HEK293T (cell line): ENCODE data around the gene DHRSX.

Experiments
- BHLHE40 ChIP-seq: fragments of 450-650 bp; IDR thresholded peaks from 2 replicates; pipeline ENCODE4 v1.6.1; 2016; ENCODE audit warnings: mild to moderate bottlenecking, moderate library complexity, borderline replicate concordance
- ELF4 ChIP-seq: fragments of 450-650 bp; IDR thresholded peaks from 2 replicates; pipeline ENCODE4 v1.6.1; 2017; ENCODE audit warnings: antibody characterized with exemption

GRCh38 chrX:2542826-2543521 lies 42.2 kb upstream of the DHRSX start:
- no peak for TF ChIP-seq ELF4
- no peak for TF ChIP-seq BHLHE40
